HG02759 (cell line): ENCODE results near the gene PRSS2.

Experiments used
- ATAC-seq: cut with Tn5 transposase; IDR thresholded peaks from one replicate; pipeline ENCODE4 v1.9.1; 2021; ENCODE audit warnings: mild to moderate bottlenecking, moderate library complexity; ENCODE audit not compliant: unreplicated experiment

Gene PRSS2

GRCh38 chr7:142784716-142785115, 13.9 kb downstream of the PRSS2 start:
- ATAC-seq: no peak

- ATAC-seq: no peak
Measured at GRCh38 chr7:142785841-142786250, 15.1 kb downstream of the PRSS2 start.

- no peak for ATAC-seq
Measured at GRCh38 chr7:142787034-142787768, 16.4 kb downstream of the PRSS2 start.

- no peak for ATAC-seq
Measured at GRCh38 chr7:142787783-142788182, 17.0 kb downstream of the PRSS2 start.

- ATAC-seq: no peak
Measured at GRCh38 chr7:142788303-142789289, 17.8 kb downstream of the PRSS2 start.

- ATAC-seq: no peak
Measured at GRCh38 chr7:142789441-142789840, 18.7 kb downstream of the PRSS2 start.

GRCh38 chr7:142790056-142790455, 19.3 kb downstream of the PRSS2 start:
- no peak for ATAC-seq

- ATAC-seq: no peak
Measured at GRCh38 chr7:142790555-142790954, 19.8 kb downstream of the PRSS2 start.

- no peak for ATAC-seq
Measured at GRCh38 chr7:142791502-142791901, 20.7 kb downstream of the PRSS2 start.

GRCh38 chr7:142792129-142792528, 21.4 kb downstream of the PRSS2 start:
- no peak for ATAC-seq

- ATAC-seq: no peak
Measured at GRCh38 chr7:142792593-142792992, 21.8 kb downstream of the PRSS2 start.

- ATAC-seq: no peak
Measured at GRCh38 chr7:142793156-142793555, 22.4 kb downstream of the PRSS2 start.

GRCh38 chr7:142795339-142795863, 24.6 kb downstream of the PRSS2 start:
- no peak for ATAC-seq

GRCh38 chr7:142796001-142796500, 25.3 kb downstream of the PRSS2 start:
- ATAC-seq: no peak

- peak; percentile 52 for ATAC-seq
Measured at GRCh38 chr7:142796501-142797390, 26.0 kb downstream of the PRSS2 start.

- ATAC-seq: peak; percentile 42
Measured at GRCh38 chr7:142797391-142798377, 26.9 kb downstream of the PRSS2 start.

GRCh38 chr7:142798451-142799436, 28.0 kb downstream of the PRSS2 start:
- no peak for ATAC-seq

GRCh38 chr7:142799437-142799835, 28.7 kb downstream of the PRSS2 start:
- ATAC-seq: no peak
